ENCODE measurements around the gene SFMBT1. TPM values are rescaled to one million over a fixed set of nuclear protein-coding genes. Genes with fewer than 3 reads are reported as not detected.
A peak's percentile ranks its signal among the peaks of the same experiment; 100 is the strongest.

The SFMBT1 gene
- total and polyA plus RNA-seq, 2 of the 4 experiments (the other 2 are of a cell fraction) = 1.0 to 1.8 TPM

DNA sequence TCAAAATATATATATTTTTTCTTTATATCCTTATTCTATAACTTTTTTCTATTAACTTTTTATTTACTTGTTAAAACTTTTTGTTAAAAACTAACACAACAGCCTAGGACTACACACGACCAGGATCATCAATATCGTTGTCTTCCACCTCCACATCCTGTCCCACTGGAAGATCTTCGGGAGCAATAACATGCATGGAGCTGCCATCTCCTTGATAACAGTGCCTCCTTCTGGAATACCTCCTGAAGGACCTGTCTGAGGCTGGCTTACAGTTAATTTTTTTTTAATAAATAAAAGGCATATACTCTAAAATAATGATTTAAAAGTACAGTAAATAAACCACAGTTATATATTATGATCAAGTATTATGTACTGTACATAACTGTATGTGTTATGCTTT lies 58.9 kb downstream of the SFMBT1 start:
- Histone ChIP-seq H2BK20ac (ENCODE audit: low read depth, low read length) (no peak overlapping the region), H2AK5ac (ENCODE audit: low read depth, low read length) (no peak overlapping the region), H3K18ac (ENCODE audit: low read depth, low read length) (no peak overlapping the region), H2BK15ac (ENCODE audit: low read depth, low read length) (no peak overlapping the region), H2BK5ac (ENCODE audit: low read depth, low read length, poor library complexity, severe bottlenecking) (no peak overlapping the region), H3K56ac (ENCODE audit: extremely low read depth, insufficient read depth, low read length) (no peak overlapping the region), H3K9me3 (ENCODE audit: control insufficient read depth, insufficient read depth, low read length) (no peaks in the 10 kb centered on the region), H3K36me3 (ENCODE audit: control insufficient read depth, insufficient read depth, low read length) (no peaks in the 10 kb centered on the region), H3K9ac (ENCODE audit: low read depth, low read length) (no peak overlapping the region), H3K27me3 (ENCODE audit: control insufficient read depth, insufficient read depth, low read length) (no peaks in the 10 kb centered on the region), H2BK120ac (ENCODE audit: low read depth, low read length) (no peak overlapping the region), H4K8ac (ENCODE audit: low read depth in 2 of 2, low read length in 2 of 2) (no peak overlapping the region), H3K4me3 (ENCODE audit: insufficient read depth, low read depth, low read length) (no peak overlapping the region), H3K23ac (ENCODE audit: low read depth, low read length) (no peak overlapping the region), H3K4ac (ENCODE audit: low read depth, low read length) (no peak overlapping the region), H3K27ac (ENCODE audit: insufficient read depth, low read length) (no peak overlapping the region), H2AK9ac (replicated peaks; ENCODE audit: low read depth, low read length, poor library complexity) (no peak overlapping the region), H4K91ac (ENCODE audit: insufficient read depth, low read depth, low read length) (no peak overlapping the region), H2AFZ (replicated peaks; ENCODE audit: low read length, poor library complexity) (no peak overlapping the region), H4K20me1 (ENCODE audit: insufficient read depth, low read length) (no peaks in the 10 kb centered on the region), H3K14ac (replicated peaks; ENCODE audit: low read depth, low read length) (no peak overlapping the region), H3K4me2 (ENCODE audit: low read depth, low read length) (no peak overlapping the region), H3K79me1 (ENCODE audit: low read depth in 1 of 2, low read length in 2 of 2) (0 out of 4 replicates have a peak, but pooled peaks cover 0 to 2% of the 10 kb centered on the region in 2 experiments), H3K9me1 (ENCODE audit: insufficient read depth, low read length) (peaks cover 1% of the 10 kb centered on the region; the same call in 1 of the 2 replicates), H3K4me1 (ENCODE audit: control insufficient read depth, insufficient read depth, low read length) (no peaks in the 10 kb centered on the region), H4K5ac (ENCODE audit: low read depth, low read length) (no peak overlapping the region)
- ATAC-seq (ENCODE audit: low read depth) = peak; percentile 68
- no TSS peak for BruUV-seq (replicated peaks)
- dilution Hi-C loops (cut with HindIII; ENCODE audit: low sequenced_read_pairs, unreplicated experiment) = no loop called here
- POLR2A ChIA-PET (ENCODE audit: unreplicated experiment) = no interaction called here
- in situ Hi-C loops (cut with MboI; ENCODE audit: low sequenced_read_pairs) = no loop called here
- TF ChIP-seq RFX5 (IDR thresholded peaks at IDR 0.05; ENCODE audit: low read depth, low read length) (no peak), POLR2A (IDR thresholded peaks at IDR 0.05; ENCODE audit: low read depth, low read length) (no peak), RAD21 (IDR thresholded peaks at IDR 0.05; ENCODE audit: low read length) (peak; percentile 81), SMC3 (IDR thresholded peaks at IDR 0.05; ENCODE audit: low read depth, low read length) (peak; percentile 61), FOS (IDR thresholded peaks at IDR 0.05; ENCODE audit: low read depth, low read length) (no peak), CEBPB (IDR thresholded peaks at IDR 0.05; ENCODE audit: low read depth, low read length) (no peak)
- TF ChIP-seq, protein P1, sequence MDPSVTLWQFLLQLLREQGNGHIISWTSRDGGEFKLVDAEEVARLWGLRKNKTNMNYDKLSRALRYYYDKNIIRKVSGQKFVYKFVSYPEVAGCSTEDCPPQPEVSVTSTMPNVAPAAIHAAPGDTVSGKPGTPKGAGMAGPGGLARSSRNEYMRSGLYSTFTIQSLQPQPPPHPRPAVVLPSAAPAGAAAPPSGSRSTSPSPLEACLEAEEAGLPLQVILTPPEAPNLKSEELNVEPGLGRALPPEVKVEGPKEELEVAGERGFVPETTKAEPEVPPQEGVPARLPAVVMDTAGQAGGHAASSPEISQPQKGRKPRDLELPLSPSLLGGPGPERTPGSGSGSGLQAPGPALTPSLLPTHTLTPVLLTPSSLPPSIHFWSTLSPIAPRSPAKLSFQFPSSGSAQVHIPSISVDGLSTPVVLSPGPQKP (IDR thresholded peaks at IDR 0.05; ENCODE audit: borderline replicate concordance, low read depth, low read length) = no peak
- TF ChIP-seq, protein P2, sequence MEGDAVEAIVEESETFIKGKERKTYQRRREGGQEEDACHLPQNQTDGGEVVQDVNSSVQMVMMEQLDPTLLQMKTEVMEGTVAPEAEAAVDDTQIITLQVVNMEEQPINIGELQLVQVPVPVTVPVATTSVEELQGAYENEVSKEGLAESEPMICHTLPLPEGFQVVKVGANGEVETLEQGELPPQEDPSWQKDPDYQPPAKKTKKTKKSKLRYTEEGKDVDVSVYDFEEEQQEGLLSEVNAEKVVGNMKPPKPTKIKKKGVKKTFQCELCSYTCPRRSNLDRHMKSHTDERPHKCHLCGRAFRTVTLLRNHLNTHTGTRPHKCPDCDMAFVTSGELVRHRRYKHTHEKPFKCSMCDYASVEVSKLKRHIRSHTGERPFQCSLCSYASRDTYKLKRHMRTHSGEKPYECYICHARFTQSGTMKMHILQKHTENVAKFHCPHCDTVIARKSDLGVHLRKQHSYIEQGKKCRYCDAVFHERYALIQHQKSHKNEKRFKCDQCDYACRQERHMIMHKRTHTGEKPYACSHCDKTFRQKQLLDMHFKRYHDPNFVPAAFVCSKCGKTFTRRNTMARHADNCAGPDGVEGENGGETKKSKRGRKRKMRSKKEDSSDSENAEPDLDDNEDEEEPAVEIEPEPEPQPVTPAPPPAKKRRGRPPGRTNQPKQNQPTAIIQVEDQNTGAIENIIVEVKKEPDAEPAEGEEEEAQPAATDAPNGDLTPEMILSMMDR (conservative IDR thresholded peaks at IDR 0.05; ENCODE audit: low read depth, low read length) = peak; percentile 67
- intact Hi-C loops (cut with micrococcal nuclease) = loop anchor here (1.0 to 5.0 kb wide), 2 partner anchors 136 to 245 kb away; no protein-coding TSS in a partner anchor
- no CpG with 5 or more reads among the region's 3 CpGs for WGBS, 2 experiments (ENCODE audit: extremely low coverage in 2 of 2, insufficient read length in 1 of 2)
- CTCF ChIA-PET = interaction anchor here (0.6 kb wide), 1 partner anchor 138 kb away, joined by 3 read pairs; no protein-coding TSS in a partner anchor
- peak; percentile 70 for DNase-seq

Data from IMR-90 (cell line).